NCI-H748 treated with DMSO at 0.1 percent for 48 hours (cell line): ENCODE results near the gene PTPRN2.

Source experiments
- DNase-seq: peaks from one replicate; lab custom pipeline; 2025; lab: John Stamatoyannopoulos, UW

PTPRN2 gene

GRCh38 chr7:157544980-157545680, 1042.5 kb downstream of the PTPRN2 start:
- DNase-seq, result no peak

- no peak for DNase-seq
These were observed 1043.4 kb downstream of the PTPRN2 start for GRCh38 chr7:157544226-157544625.

- DNase-seq, result no peak
These were observed 1043.8 kb downstream of the PTPRN2 start for GRCh38 chr7:157543791-157544190.

GRCh38 chr7:157543276-157543675, 1044.3 kb downstream of the PTPRN2 start:
- no peak for DNase-seq

- no peak for DNase-seq
These were observed 1045.3 kb downstream of the PTPRN2 start for GRCh38 chr7:157542068-157543021.

GRCh38 chr7:157541295-157542067, 1046.1 kb downstream of the PTPRN2 start:
- no peak for DNase-seq

GRCh38 chr7:157540606-157541294, 1046.9 kb downstream of the PTPRN2 start:
- DNase-seq, result peak; percentile 21

GRCh38 chr7:157540020-157540419, 1047.6 kb downstream of the PTPRN2 start:
- DNase-seq, result no peak

- no peak for DNase-seq
These were observed 1048.1 kb downstream of the PTPRN2 start for GRCh38 chr7:157539521-157539920.

- DNase-seq, result no peak
These were observed 1048.9 kb downstream of the PTPRN2 start for GRCh38 chr7:157538735-157539134.

GRCh38 chr7:157538321-157538720, 1049.3 kb downstream of the PTPRN2 start:
- no peak for DNase-seq

- DNase-seq, result no peak
These were observed 1050.6 kb downstream of the PTPRN2 start for GRCh38 chr7:157537056-157537455.

- DNase-seq, result no peak
These were observed 1055.6 kb downstream of the PTPRN2 start for GRCh38 chr7:157532068-157532467.

- no peak for DNase-seq
These were observed 1057.7 kb downstream of the PTPRN2 start for GRCh38 chr7:157529768-157530560.

- DNase-seq, result no peak
These were observed 1058.8 kb downstream of the PTPRN2 start for GRCh38 chr7:157528785-157529341.

- no peak for DNase-seq
These were observed 1059.9 kb downstream of the PTPRN2 start for GRCh38 chr7:157527686-157528085.

- peak; percentile 11 for DNase-seq
These were observed 1060.5 kb downstream of the PTPRN2 start for GRCh38 chr7:157526913-157527634.

GRCh38 chr7:157526005-157526912, 1061.4 kb downstream of the PTPRN2 start:
- DNase-seq, result no peak

- DNase-seq, result no peak
These were observed 1062.1 kb downstream of the PTPRN2 start for GRCh38 chr7:157525491-157525915.
